Neutrophil (primary cell): ENCODE results near the gene ZNF281.

Experiments used
- H3K27ac ChIP-seq: fragments of 200-600 bp; sonication (generic); 2 replicates; pipeline ENCODE4 v1.5.1; 2016; ENCODE audit warnings: mild to moderate bottlenecking, moderate library complexity
- H3K27me3 ChIP-seq: fragments of 200-600 bp; sonication (generic); 2 replicates; pipeline ENCODE4 v1.6.0; 2016; ENCODE audit warnings: mild to moderate bottlenecking
- H3K36me3 ChIP-seq: fragments of 200-600 bp; sonication (generic); 2 replicates; pipeline ENCODE4 v1.5.1; 2017
- H3K4me1 ChIP-seq, 2 experiments: fragments of 200-600 bp in 1 of 2; sonication (generic) in 1 of 2; 1 replicate in 1 of 2; 2 replicates in 1 of 2; pipeline versions ENCODE4 v1.5.1 to v1.6.1; 2013 to 2016; ENCODE audit warnings: low read depth in 1 of 2, low read length in 1 of 2, mild to moderate bottlenecking in 1 of 2, moderate library complexity in 1 of 2; ENCODE audit not compliant: control insufficient read depth in 1 of 2, insufficient read depth in 1 of 2
- H3K4me3 ChIP-seq, 2 experiments: fragments of 200-600 bp in 1 of 2; sonication (generic) in 1 of 2; 1 replicate in 1 of 2; 2 replicates in 1 of 2; pipeline ENCODE4 v1.5.1; 2013 to 2016; ENCODE audit warnings: low read depth in 1 of 2, low read length in 1 of 2, mild to moderate bottlenecking in 1 of 2, moderate library complexity in 1 of 2
- H3K9me3 ChIP-seq: fragments of 200-600 bp; sonication (generic); 2 replicates; pipeline ENCODE4 v1.5.1; 2016
- CTCF ChIP-seq: fragments of 200-600 bp; sonication (generic); IDR thresholded peaks from 2 replicates; pipeline ENCODE4 v1.5.1; 2016; ENCODE audit warnings: antibody characterized with exemption

Gene ZNF281

GRCh38 chr1:200428482-200429205 is 18.8 kb upstream of the ZNF281 start:
- no peaks in the 10 kb centered on the region for H3K27me3 ChIP-seq

GRCh38 chr1:200427744-200428143 is 17.9 kb upstream of the ZNF281 start:
- no peaks in the 10 kb centered on the region for H3K27me3 ChIP-seq
- no peak for TF ChIP-seq CTCF
- no peaks in the 10 kb centered on the region for H3K9me3 ChIP-seq

More at GRCh38 chr1:200428482-200429205, 18.8 kb upstream of the ZNF281 start:
- H3K36me3 ChIP-seq = no peaks in the 10 kb centered on the region
- no peak for TF ChIP-seq CTCF
- no peaks in the 10 kb centered on the region for H3K9me3 ChIP-seq
- no peak overlapping the region for H3K4me3 ChIP-seq
- peaks cover 16 to 20% of the 10 kb centered on the region in 2 experiments for H3K4me1 ChIP-seq
- no peak overlapping the region for H3K27ac ChIP-seq

GRCh38 chr1:200426196-200426595 is 16.4 kb upstream of the ZNF281 start:
- no peaks in the 10 kb centered on the region for H3K9me3 ChIP-seq
- TF ChIP-seq CTCF = no peak
- H3K36me3 ChIP-seq = no peaks in the 10 kb centered on the region
- no peak overlapping the region for H3K27ac ChIP-seq
- peaks cover 16 to 20% of the 10 kb centered on the region in 2 experiments for H3K4me1 ChIP-seq
- no peak overlapping the region for H3K4me3 ChIP-seq
- H3K27me3 ChIP-seq = no peaks in the 10 kb centered on the region

More at GRCh38 chr1:200427744-200428143, 17.9 kb upstream of the ZNF281 start:
- H3K27ac ChIP-seq = peak overlapping the region; percentile 57
- H3K4me1 ChIP-seq = peaks cover 16 to 20% of the 10 kb centered on the region in 2 experiments
- no peak overlapping the region for H3K4me3 ChIP-seq
- H3K36me3 ChIP-seq = no peaks in the 10 kb centered on the region

- H3K9me3 ChIP-seq = no peaks in the 10 kb centered on the region
- no peak overlapping the region for H3K27ac ChIP-seq
- no peaks in the 10 kb centered on the region for H3K27me3 ChIP-seq
- peaks cover 12 to 14% of the 10 kb centered on the region in 2 experiments for H3K4me1 ChIP-seq
- H3K36me3 ChIP-seq = no peaks in the 10 kb centered on the region
- H3K4me3 ChIP-seq = no peak overlapping the region
- no peak for TF ChIP-seq CTCF
Measured at GRCh38 chr1:200423235-200423634, 13.4 kb upstream of the ZNF281 start.

- Histone ChIP-seq H3K27ac (no peak overlapping the region), H3K36me3 (no peaks in the 10 kb centered on the region), H3K9me3 (no peaks in the 10 kb centered on the region), H3K4me1 (peaks cover 2 to 4% of the 10 kb centered on the region in 2 experiments), H3K27me3 (no peaks in the 10 kb centered on the region), H3K4me3 (no peak overlapping the region)
- no peak for TF ChIP-seq CTCF
Measured at GRCh38 chr1:200422211-200422610, 12.4 kb upstream of the ZNF281 start.
